ENCODE results near the gene FABP1. TPM values are rescaled to one million over a fixed set of nuclear protein-coding genes. Genes with fewer than 3 reads are reported as not detected.
A peak's percentile ranks its signal among the peaks of the same experiment; 100 is the strongest.

FABP1 gene
- total RNA-seq, 4 donors from 2014 or later, result 0.41 to 11.6 (median 5.2) TPM

- in situ Hi-C loops (cut with MboI; ENCODE audit: low sequenced_read_pairs in 4 of 4) (no loop called here), intact Hi-C loops (cut with DNase I; ENCODE audit: low total_unique reads) (loop anchor here (2.0 kb wide), 1 partner anchor 42 kb away; the partner anchor contains the start of gene SMYD1)
- H3K36me3 ChIP-seq, result peaks cover 0 to 75% of the 10 kb centered on the region in 2 donors
- no peaks in the 10 kb centered on the region for H3K27me3 ChIP-seq
- TF ChIP-seq, protein P1, sequence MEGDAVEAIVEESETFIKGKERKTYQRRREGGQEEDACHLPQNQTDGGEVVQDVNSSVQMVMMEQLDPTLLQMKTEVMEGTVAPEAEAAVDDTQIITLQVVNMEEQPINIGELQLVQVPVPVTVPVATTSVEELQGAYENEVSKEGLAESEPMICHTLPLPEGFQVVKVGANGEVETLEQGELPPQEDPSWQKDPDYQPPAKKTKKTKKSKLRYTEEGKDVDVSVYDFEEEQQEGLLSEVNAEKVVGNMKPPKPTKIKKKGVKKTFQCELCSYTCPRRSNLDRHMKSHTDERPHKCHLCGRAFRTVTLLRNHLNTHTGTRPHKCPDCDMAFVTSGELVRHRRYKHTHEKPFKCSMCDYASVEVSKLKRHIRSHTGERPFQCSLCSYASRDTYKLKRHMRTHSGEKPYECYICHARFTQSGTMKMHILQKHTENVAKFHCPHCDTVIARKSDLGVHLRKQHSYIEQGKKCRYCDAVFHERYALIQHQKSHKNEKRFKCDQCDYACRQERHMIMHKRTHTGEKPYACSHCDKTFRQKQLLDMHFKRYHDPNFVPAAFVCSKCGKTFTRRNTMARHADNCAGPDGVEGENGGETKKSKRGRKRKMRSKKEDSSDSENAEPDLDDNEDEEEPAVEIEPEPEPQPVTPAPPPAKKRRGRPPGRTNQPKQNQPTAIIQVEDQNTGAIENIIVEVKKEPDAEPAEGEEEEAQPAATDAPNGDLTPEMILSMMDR (IDR thresholded peaks at IDR 0.05 in 4 of 5, conservative IDR thresholded peaks at IDR 0.05 in 1 of 5), result no peak
- TF ChIP-seq POLR2A (IDR thresholded peaks at IDR 0.05), result no peak
- no peak overlapping the region for H3K4me3 ChIP-seq
- DNase-seq (peak; percentile 57 to 74), ATAC-seq (peak; percentile 90 to 92)
- H3K4me1 ChIP-seq, result peaks cover 5 to 7% of the 10 kb centered on the region in 2 donors
- H3K27ac ChIP-seq, result peak overlapping the region; percentile 71 to 80 (median 76)
- H3K9me3 ChIP-seq, result no peaks in the 10 kb centered on the region
These were observed 19.1 kb downstream of the FABP1 start for GRCh38 chr2:88108796-88109195.

DNA sequence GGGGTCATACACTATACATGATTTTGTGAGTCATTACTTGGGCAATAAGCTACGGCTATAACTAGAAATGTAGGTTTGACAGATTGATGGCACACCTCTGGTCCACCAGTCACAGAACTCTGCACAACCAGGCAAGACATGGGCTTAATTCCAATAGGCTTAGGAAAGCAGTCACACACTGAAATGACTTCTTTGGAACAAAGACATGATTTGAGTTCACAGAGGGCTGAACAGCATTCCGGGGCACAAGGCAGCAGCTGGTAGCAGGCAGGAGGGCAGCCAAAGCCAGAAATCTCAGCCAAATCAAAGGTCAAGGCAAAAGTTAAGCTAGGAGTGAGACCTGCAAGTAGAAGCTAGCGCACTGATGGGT lies 27.4 kb downstream of the FABP1 start:
- DNase-seq, result peak; percentile 41 to 83
- Histone ChIP-seq H3K4me1 (peaks cover 14 to 18% of the 10 kb centered on the region in 2 donors), H3K36me3 (peaks cover 0 to 39% of the 10 kb centered on the region in 2 donors)

GRCh38 chr2:88099798-88100488 lies 27.9 kb downstream of the FABP1 start:
- Histone ChIP-seq H3K27me3 (no peaks in the 10 kb centered on the region), H3K36me3 (peaks cover 0 to 34% of the 10 kb centered on the region in 2 donors), H3K4me1 (peaks cover 14 to 18% of the 10 kb centered on the region in 2 donors), H3K4me3 (peak overlapping the region in 1 of 4 donors; percentile 11), H3K9me3 (no peaks in the 10 kb centered on the region), H3K27ac (peak overlapping the region; percentile 82 to 94 (median 89))
- DNase-seq (peak; percentile 51 to 83), ATAC-seq (peak; percentile 80)
- intact Hi-C loops (cut with DNase I; ENCODE audit: low total_unique reads) (loop anchor here (2.0 kb wide), 3 partner anchors 33 to 89 kb away; partner anchors contain the start of gene SMYD1), in situ Hi-C loops (cut with MboI; ENCODE audit: low sequenced_read_pairs in 4 of 4) (no loop called here)
- no peak for TF ChIP-seq POLR2A (IDR thresholded peaks at IDR 0.05)
- TF ChIP-seq, protein P1 (IDR thresholded peaks at IDR 0.05 in 4 of 5, conservative IDR thresholded peaks at IDR 0.05 in 1 of 5), result no peak

More for the DNA sequence above, 27.4 kb downstream of the FABP1 start:
- no peak for TF ChIP-seq POLR2A (IDR thresholded peaks at IDR 0.05)
- TF ChIP-seq, protein P1 (IDR thresholded peaks at IDR 0.05 in 4 of 5, conservative IDR thresholded peaks at IDR 0.05 in 1 of 5), result no peak
- intact Hi-C loops (cut with DNase I; ENCODE audit: low total_unique reads) (loop anchor here (2.0 kb wide), 3 partner anchors 34 to 88 kb away; partner anchors contain the start of gene SMYD1), in situ Hi-C loops (cut with MboI; ENCODE audit: low sequenced_read_pairs in 4 of 4) (no loop called here)
- H3K27ac ChIP-seq, result peak overlapping the region; percentile 82 to 94 (median 89)
- no peak overlapping the region for H3K4me3 ChIP-seq
- ATAC-seq, result peak; percentile 84 to 86
- no peaks in the 10 kb centered on the region for H3K9me3 ChIP-seq
- no peaks in the 10 kb centered on the region for H3K27me3 ChIP-seq

- Histone ChIP-seq H3K36me3 (peaks cover 0 to 24% of the 10 kb centered on the region in 2 donors), H3K27ac (peak overlapping the region; percentile 82 to 94 (median 89)), H3K9me3 (no peaks in the 10 kb centered on the region), H3K27me3 (no peaks in the 10 kb centered on the region), H3K4me1 (peaks cover 14 to 18% of the 10 kb centered on the region in 2 donors), H3K4me3 (no peak overlapping the region)
- no peak for TF ChIP-seq POLR2A (IDR thresholded peaks at IDR 0.05)
- TF ChIP-seq, protein P1 (IDR thresholded peaks at IDR 0.05 in 4 of 5, conservative IDR thresholded peaks at IDR 0.05 in 1 of 5), result no peak
- intact Hi-C loops (cut with DNase I; ENCODE audit: low total_unique reads) (no loop called here), in situ Hi-C loops (cut with MboI; ENCODE audit: low sequenced_read_pairs in 4 of 4) (no loop called here)
- ATAC-seq, result no peak
- DNase-seq, result no peak
These were observed 29.3 kb downstream of the FABP1 start for GRCh38 chr2:88098558-88098900.
